Nephron progenitor cell (in vitro differentiated cells): Measurements from ENCODE around the gene CORO6.

Experiments used
- DNase-seq: peaks from one replicate; pipeline ENCODE4 v3.0.0; 2021
- H3K27ac Mint-ChIP-seq: 2 replicates; pipeline ENCODE4 v1.8.0; 2021; ENCODE audit warnings: mild to moderate bottlenecking, moderate library complexity, mixed read lengths
- H3K27me3 Mint-ChIP-seq: 2 replicates; pipeline ENCODE4 v1.8.0; 2021; ENCODE audit warnings: mild to moderate bottlenecking, low read depth, mixed read lengths; ENCODE audit not compliant: poor library complexity
- H3K36me3 Mint-ChIP-seq: 2 replicates; pipeline ENCODE4 v1.8.0; 2021; ENCODE audit warnings: low read depth, mixed read lengths
- H3K4me1 Mint-ChIP-seq: 2 replicates; pipeline ENCODE4 v1.8.0; 2021; ENCODE audit warnings: mixed read lengths
- H3K4me3 Mint-ChIP-seq: 2 replicates; pipeline ENCODE4 v1.8.0; 2021; ENCODE audit warnings: mild to moderate bottlenecking, moderate library complexity, mixed read lengths
- H3K9me3 Mint-ChIP-seq: 2 replicates; pipeline ENCODE4 v1.8.0; 2021; ENCODE audit warnings: mild to moderate bottlenecking, moderate library complexity, mixed read lengths
- CTCF ChIP-seq: fragments of 200-600 bp; sonication (generic); IDR thresholded peaks from 2 replicates; pipeline ENCODE4 v1.5.0; 2021; ENCODE audit warnings: antibody characterized with exemption

CORO6 gene

GRCh38 chr17:29618272-29619065 lies 4.2 kb downstream of the CORO6 start:
- no peaks in the 10 kb centered on the region for H3K36me3 Mint-ChIP-seq
- TF ChIP-seq CTCF = no peak
- H3K4me1 Mint-ChIP-seq = peaks cover 70% of the 10 kb centered on the region
- H3K4me3 Mint-ChIP-seq = no peak overlapping the region
- no peak for DNase-seq
- peaks cover 98% of the 10 kb centered on the region for H3K27me3 Mint-ChIP-seq
- no peak overlapping the region for H3K27ac Mint-ChIP-seq
- H3K9me3 Mint-ChIP-seq = no peaks in the 10 kb centered on the region

- H3K27me3 Mint-ChIP-seq = peaks cover 91% of the 10 kb centered on the region
Measured at GRCh38 chr17:29617481-29618271, 5.0 kb downstream of the CORO6 start.

DNA sequence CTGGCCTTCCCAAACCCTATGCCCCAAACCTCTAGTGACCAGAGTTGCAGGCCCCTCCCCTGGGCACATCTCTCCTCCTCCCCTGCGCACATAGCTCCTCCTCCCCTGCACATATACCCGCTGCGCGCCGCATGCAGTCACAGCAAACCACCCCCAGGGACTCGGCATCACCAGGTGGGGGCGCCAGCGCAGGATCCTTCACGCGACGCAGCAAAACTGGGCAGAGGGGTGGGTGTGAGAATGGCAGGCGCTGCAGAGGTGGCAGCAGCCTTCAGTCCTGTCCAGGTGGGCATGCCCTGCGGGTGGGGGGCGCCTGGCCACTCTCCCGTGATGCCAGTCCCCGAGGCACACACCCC lies 5.6 kb downstream of the CORO6 start:
- H3K27me3 Mint-ChIP-seq = peaks cover 85% of the 10 kb centered on the region
- H3K4me3 Mint-ChIP-seq = peak overlapping the region; percentile 65
- H3K4me1 Mint-ChIP-seq = peaks cover 62% of the 10 kb centered on the region
- peak; percentile 82 for DNase-seq
- peak; percentile 44 for TF ChIP-seq CTCF
- H3K27ac Mint-ChIP-seq = no peak overlapping the region
- H3K36me3 Mint-ChIP-seq = no peaks in the 10 kb centered on the region
- no peaks in the 10 kb centered on the region for H3K9me3 Mint-ChIP-seq

More at GRCh38 chr17:29617481-29618271, 5.0 kb downstream of the CORO6 start:
- H3K36me3 Mint-ChIP-seq = no peaks in the 10 kb centered on the region
- H3K9me3 Mint-ChIP-seq = no peaks in the 10 kb centered on the region
- DNase-seq = peak; percentile 67
- peak; percentile 53 for TF ChIP-seq CTCF
- H3K27ac Mint-ChIP-seq = no peak overlapping the region
- peak overlapping the region; percentile 65 for H3K4me3 Mint-ChIP-seq
- peaks cover 63% of the 10 kb centered on the region for H3K4me1 Mint-ChIP-seq

- H3K4me1 Mint-ChIP-seq = peaks cover 58% of the 10 kb centered on the region
- H3K9me3 Mint-ChIP-seq = no peaks in the 10 kb centered on the region
- peaks cover 79% of the 10 kb centered on the region for H3K27me3 Mint-ChIP-seq
- peak; percentile 10 for DNase-seq
- no peak for TF ChIP-seq CTCF
- no peak overlapping the region for H3K27ac Mint-ChIP-seq
- H3K4me3 Mint-ChIP-seq = peak overlapping the region; percentile 82
- no peaks in the 10 kb centered on the region for H3K36me3 Mint-ChIP-seq
Measured at GRCh38 chr17:29616300-29617048, 6.2 kb downstream of the CORO6 start.

DNA sequence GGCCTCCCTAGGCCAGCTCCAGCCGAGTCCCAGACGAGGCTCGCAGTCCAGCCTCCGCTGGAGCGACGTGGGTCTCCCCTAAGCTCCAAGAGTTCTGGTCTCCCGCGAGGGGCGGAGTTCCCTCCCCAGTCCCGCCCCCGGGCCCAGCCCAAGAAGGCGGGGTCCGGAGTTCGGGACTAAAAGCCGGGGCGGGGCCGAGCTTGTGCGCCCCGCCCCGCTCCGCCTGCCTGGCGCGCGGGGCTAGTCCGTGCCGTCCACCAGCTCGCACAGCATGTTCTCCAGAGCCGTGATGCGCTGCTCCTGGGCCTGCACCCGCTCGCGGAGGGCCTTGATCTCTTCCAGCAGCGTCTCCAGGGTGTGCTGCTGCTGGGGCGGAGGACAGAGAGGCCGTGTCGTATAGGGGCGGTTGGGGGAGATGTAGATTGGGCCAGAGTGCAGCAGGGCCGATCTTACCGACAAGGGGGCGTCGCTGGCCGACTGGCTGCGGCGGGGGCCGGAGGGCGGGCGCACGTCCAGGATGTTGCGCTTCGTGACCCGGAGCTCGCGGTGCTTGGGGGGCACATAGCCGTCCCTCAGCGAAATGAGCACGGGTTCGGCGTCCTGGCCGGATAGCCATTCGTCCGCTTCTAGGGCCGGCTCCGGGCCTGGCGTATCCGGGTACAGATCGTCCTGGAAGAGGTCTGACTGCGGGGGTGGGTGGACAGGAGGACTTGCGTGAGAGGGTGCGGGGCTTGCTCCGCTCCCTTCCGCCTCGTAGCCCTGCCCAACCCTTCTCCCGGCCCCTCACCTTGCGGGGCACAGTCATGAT lies 7.0 kb downstream of the CORO6 start:
- Mint-ChIP-seq H3K36me3 (no peaks in the 10 kb centered on the region), H3K4me1 (peaks cover 53% of the 10 kb centered on the region), H3K27ac (no peak overlapping the region), H3K27me3 (peaks cover 72% of the 10 kb centered on the region), H3K4me3 (peak overlapping the region; percentile 82), H3K9me3 (no peaks in the 10 kb centered on the region)
- no peak for TF ChIP-seq CTCF
- DNase-seq = peak; percentile 88
